GM18520 (cell line): ENCODE data around the gene OR2M4.
"Not testable (repeated sequence)": the region's sequence is repeated elsewhere in the genome, so short reads cannot be mapped to it uniquely, and the experiment has no call there.

Source experiments
- ATAC-seq: cut with Tn5 transposase; IDR thresholded peaks from one replicate; pipeline ENCODE4 v1.9.1; 2021; ENCODE audit not compliant: unreplicated experiment

Gene OR2M4, protein sequence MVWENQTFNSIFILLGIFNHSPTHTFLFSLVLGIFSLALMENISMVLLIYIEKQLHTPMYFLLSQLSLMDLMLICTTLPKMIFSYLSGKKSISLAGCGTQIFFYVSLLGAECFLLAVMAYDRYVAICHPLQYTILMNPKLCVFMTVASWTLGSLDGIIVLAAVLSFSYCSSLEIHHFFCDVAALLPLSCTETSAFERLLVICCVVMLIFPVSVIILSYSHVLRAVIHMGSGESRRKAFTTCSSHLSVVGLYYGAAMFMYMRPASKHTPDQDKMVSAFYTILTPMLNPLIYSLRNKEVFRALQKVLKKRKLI

DNA sequence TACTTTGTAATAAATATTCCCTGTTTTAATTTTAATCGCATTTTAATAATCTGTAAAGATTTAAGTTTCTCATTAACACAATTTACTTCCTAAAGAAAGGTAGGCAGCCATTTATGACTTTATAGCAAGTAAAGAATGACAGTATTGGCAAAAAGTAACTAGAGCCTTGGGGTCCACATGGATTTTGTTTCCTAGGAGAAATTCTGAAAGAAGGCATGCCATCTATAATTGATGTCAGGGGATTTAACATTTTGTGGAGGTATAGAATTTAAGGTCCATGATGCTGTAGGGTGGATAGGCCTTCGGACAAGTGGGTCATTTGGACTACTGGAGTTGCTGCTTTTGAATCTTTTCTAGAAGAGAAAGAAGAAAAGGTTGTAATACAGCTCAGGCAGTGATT, at the start of gene OR2M4:
Gene OR2M4, plus strand, starts transcription at position 301 of the 400 bp plus-strand sequence. CDS start 7,512 bp downstream, outside the sequence.
- ATAC-seq = no peak

DNA sequence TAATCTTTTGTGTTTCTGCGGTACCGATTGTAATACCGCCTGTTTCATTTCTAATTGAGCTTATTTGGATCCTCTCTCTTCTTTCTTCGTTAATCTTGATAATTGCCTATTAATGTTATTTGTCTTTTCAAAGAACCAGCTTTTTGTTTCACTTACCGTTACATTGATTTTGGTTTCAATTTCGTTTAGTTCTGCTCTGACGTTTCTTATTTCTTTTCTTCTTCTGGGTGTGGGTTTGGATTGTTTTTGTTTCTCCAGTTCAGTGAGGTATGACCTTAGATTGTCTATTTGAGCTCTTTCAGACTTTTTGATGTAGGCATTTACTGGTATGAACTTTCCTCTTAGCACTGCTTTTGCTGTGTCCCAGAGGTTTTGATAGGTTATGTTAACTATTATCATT, 47.2 kb upstream of the OR2M4 start:
- peak; percentile 40 for ATAC-seq

DNA sequence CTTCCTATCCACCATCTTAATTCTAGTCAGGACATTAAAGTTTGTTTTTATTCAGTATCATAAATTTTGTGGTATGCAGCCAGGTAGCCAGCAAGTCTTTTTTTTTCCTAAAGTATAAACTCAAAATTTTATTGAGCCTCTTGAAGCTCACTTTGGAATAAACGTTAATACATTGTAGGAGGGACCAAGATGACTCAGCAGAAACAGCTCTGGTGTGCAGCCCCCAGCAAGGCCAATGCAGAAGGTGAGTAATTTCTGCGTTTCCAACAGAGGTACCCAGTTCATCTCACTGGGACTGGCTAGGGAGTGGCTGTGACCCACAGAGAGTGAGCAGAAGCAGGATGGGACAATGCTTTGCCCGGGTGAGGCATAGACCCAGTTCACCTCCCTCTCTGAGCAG, 43.9 kb upstream of the OR2M4 start:
- no peak for ATAC-seq

DNA sequence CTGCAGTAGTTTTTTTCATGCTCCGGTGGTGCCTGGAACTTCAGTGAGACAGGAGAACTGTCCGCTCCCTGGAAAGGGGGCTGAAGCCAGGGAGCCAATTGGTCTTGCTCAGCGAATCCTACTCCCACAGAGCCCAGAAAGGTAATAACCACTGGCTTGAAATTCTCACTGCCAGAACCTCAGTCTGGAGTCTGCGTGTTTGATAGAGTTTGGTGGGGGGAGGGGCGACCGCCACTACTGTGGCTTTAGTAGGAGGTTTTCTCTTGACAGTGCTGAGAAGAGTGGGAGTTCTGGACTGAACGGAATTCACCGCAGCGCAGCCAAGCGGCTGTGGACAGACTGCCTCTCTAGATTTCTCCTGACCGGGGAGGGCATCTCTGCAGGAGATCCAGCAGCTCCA, 42.2 kb upstream of the OR2M4 start:
- no peak for ATAC-seq

DNA sequence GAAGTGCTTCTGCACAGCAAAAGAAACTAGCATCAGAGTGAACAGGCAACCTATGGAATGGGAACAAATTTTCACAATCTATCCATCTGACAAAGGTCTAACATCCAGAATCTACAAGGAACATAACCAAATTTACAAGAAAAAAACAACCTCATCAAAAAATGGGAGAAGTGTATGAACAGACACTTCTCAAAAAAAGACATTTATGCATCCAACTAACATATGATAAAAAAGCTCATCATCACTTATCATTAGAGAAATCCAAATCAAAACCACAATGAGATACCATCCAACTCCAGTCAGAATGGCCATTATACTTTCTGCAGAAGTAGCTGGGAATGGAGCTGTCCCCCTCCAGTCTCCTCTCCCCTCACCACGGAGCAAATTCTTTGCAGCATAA, 37.1 kb upstream of the OR2M4 start:
- ATAC-seq = no peak

DNA sequence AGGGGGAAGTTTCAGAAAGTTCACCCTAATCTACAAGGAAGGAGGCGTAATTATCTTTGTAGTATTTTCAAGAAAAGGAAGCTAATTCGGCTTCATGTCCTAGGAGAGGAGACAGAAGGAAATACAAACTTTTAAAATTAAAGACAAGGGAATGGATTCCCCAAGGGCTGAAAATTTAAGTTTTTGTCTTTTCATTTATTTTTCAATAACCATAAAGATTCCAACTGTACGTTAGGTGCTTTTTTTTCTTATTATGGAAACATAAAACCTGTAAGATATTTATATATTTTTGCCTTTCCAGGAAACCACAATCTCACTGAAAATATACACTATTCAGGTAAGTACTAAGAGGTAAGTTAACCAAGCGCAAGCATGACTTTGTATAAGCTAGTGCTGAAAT, 34.3 kb upstream of the OR2M4 start, which contains the start of gene OR2M3:
Gene OR2M3, plus strand, starts transcription at position 301 of the 400 bp plus-strand sequence. CDS start 5,803 bp downstream, outside the sequence.
- no peak for ATAC-seq

DNA sequence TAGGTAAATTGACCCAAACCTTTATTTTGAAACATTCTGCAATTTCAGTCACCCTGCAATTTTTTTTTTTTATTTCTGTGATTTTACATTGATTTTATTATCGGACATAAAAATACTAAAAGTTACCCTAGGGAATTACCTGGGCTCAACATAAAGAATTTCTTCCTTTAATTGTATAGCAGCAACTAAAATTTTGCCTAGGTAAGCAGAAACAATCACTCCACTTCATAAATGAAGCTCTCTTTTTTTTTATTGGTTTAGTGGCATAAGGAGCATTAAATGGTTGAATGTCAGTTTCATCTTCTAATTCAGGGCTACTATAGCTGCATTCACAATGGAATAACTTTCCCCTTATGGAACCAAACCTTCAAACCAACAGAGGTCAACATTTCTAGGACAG, 15.3 kb upstream of the OR2M4 start:
- no peak for ATAC-seq

DNA sequence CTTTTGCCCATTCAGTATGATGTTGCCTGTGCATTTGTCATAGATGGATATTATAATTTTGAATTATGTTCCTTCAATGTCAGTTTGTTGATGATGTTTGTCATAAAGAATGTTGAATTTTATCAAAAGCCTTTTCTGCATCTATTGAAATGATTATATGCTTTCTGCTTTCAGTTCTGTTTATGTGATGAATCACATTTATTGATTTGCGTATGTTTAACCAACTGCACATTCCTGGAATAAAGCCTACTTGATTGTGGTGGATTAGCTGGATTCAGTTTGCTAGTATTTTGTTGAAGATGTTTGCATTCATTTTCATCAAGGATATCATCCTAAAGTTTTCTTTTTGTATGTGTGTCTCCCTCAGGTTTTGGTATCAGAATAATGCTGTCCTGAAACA, 5.7 kb upstream of the OR2M4 start:
- ATAC-seq = no peak

DNA sequence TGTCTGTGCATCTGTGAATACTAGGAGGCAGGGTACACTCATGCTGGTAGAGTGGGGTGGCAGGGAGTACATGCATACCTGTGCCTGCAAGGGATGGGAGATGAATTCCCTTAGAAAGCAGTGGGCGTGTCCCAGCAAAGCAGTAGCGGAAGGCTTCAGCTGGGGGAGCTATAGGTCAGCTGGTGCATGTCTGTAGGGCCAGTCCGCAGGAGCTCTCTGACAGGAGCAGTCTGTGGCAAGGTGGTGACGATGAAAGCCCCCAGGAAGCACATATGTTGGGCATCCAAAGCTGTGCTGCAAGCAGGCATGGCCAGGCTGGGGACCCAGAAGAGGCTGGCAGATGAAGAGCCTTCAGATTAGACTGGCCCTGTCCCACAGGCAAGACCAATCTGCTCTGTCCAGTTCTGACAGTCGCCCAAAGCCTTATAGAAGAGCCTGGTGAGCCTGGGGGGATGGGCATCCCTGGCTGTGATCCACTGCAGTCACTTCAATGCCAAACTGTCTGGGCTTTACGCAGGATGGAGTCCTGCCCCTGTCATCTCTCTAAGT, 1.8 kb upstream of the OR2M4 start:
- no peak for ATAC-seq

DNA sequence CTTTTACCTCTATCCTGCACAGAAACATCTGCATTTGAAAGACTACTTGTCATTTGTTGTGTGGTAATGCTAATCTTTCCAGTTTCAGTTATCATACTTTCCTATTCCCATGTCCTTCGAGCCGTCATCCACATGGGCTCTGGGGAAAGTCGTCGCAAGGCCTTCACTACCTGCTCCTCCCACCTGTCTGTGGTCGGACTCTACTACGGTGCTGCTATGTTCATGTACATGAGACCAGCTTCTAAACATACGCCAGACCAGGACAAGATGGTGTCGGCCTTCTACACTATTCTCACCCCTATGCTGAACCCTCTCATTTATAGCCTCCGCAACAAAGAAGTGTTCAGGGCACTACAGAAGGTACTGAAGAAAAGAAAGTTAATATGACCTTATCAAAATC, 8.3 kb downstream of the OR2M4 start:
- no peak for ATAC-seq

DNA sequence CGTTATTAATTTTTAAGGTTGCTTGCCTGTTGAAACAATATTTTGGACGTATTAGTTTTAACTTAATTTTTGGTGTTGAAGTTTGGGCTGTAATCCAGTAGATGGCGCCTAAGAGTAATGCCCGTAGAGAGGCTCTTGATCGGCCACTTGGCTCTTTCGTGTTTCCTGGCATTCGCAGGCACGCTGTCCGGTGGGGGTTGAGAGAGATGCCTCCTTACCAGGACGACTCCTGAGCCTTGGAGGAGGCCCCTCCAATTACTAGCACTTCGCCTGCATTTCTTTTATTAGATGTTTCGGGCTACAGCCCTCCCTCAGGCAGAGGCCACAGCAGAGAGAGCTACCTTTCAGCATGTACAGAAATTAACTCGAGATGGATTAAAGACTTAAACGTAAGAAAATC, 12.0 kb downstream of the OR2M4 start:
- ATAC-seq = no peak

DNA sequence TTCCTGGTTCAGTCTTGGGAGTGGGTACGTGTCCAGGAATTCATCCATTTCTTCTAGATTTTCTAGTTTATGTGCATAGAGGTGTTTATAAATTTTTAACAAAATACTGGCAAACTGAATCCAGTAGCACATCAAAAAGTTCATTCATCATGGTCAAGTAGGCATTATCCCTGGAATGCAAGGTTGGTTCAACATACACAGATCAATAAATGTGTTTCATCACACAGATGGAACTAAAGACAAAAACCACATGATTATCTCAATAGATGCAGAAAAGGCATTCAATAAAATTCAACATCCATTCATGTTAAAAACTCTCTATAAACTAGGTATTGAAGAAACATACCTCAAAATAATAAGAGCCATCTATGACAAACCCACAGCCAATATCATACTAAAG, 28.1 kb downstream of the OR2M4 start:
- not testable (repeated sequence) for ATAC-seq

DNA sequence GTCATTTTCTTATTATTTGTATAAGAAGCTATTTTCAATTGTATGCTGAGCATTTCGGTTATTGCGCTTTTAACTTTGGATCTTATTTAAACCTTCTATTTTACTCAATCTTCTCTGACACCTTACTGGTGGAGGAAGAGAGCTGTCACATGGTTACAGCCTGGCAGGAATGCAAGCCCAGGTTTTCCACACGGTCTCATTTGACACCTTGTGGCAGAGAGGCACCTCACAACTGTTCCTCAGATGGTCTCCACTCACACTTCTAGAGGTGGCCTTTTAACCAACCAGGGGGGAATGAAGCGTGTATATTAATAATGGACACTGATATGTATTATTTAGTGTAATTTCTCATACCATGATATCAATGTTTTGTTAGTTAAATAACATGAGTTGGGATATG, 37.0 kb downstream of the OR2M4 start:
- ATAC-seq = no peak

DNA sequence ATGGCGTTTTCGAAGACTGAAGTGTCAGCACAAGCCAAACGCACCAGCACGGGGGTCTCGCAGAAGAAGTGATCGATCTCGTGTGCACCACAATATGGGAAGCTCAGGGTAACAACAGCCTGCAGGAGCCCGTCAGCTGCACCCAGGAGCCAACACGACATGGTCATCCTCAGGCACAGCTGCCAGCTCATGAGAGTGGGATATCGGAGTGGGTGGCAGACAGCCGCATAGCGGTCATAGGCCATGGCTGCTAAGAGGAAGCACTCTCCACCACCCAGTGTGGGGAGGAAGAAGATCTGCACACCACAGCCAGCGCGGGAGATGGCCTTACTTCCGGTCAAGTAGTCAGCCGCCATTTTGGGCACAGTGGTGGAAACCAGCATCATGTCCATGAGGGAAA, 42.0 kb downstream of the OR2M4 start:
- not testable (repeated sequence) for ATAC-seq

DNA sequence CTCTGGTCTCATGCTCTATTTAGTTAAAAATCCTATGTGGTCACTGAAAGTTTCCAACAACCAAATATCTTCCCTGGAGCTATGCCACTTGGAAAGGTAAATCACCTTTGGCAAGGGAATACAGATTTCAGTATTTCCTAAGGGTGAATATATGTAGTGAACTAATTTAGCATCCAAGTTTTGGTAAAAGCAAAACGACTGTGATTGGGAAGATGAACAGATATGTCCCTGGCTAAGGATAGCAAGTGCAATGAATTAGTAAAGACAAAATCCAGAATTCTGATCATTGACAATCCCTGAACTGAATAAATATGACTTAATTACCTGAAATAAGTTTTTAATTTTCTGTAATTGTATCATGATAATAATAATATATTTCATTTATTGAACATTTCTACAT, 46.7 kb downstream of the OR2M4 start, which contains the start of gene OR2T33:
Gene OR2T33, minus strand, starts transcription at position 101 of the 400 bp plus-strand sequence. CDS start 4,162 bp downstream, outside the sequence.
- no peak for ATAC-seq

DNA sequence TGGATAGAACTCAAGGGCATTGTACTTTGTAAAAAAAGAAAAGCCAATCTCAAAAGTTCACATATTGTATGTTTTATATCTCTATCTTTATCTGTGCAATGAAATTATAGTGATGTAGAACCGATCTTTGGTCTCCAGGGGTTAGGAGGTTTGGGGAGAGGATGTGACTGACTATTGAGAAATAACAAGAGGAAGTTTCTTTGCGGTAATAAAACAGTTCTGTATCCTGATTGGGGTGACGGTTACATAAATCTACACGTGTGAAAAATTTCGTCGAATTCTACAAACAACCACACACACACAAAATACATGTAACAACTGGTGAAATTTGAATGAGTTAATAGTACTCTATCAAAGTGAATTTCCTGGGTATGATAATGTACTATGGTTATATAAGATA, 57.2 kb downstream of the OR2M4 start:
- no peak for ATAC-seq
